IMR-90 (cell line): Measurements from ENCODE around the gene BCL2L2. TPM values are rescaled to one million over a fixed set of nuclear protein-coding genes. Genes with fewer than 3 reads are reported as not detected.

Experiments
- ATAC-seq: fragments of 200-7000 bp; cut with Tn5 transposase; 2 replicates; pipeline ENCODE4 v1.9.1; 2020; ENCODE audit warnings: low read depth, mild to moderate bottlenecking, moderate library complexity
- BruUV-seq: library from RNA; stranded (reverse); fragments of 400-500 nt; replicated peaks from 2 replicates; lab custom pipeline; 2021; lab: Mats Ljungman, UMichigan
- CTCF ChIA-PET: fragments of 300-600 bp; formaldehyde crosslinking; extraction: SDS; loops from one replicate; lab custom pipeline; 2021; ENCODE audit warnings: antibody characterized with exemption; lab: Yijun Ruan, JAX
- POLR2A ChIA-PET: fragments of 300-600 bp; sonication (Branson Sonifier 250); formaldehyde crosslinking; loops from one replicate; lab custom pipeline; 2022; ENCODE audit warnings: antibody characterized with exemption; ENCODE audit not compliant: unreplicated experiment; lab: Charles Lee
- DNase-seq: peaks from one replicate; pipeline ENCODE4 v3.0.0; 2013
- H2AFZ ChIP-seq: replicated peaks from 2 replicates; pipeline ENCODE3; 2013; ENCODE audit warnings: low read length, mild to moderate bottlenecking; ENCODE audit not compliant: poor library complexity
- H2AK5ac ChIP-seq: 2 replicates; pipeline ENCODE4 v1.6.1; 2013; ENCODE audit warnings: low read depth, low read length, inconsistent platforms
- H2AK9ac ChIP-seq: replicated peaks from 2 replicates; pipeline ENCODE3; 2013; ENCODE audit warnings: mild to moderate bottlenecking, low read depth, low read length, moderate library complexity; ENCODE audit not compliant: poor library complexity
- H2BK120ac ChIP-seq: 2 replicates; pipeline ENCODE4 v1.6.1; 2013; ENCODE audit warnings: low read depth, low read length, inconsistent platforms
- H2BK15ac ChIP-seq: 3 replicates; pipeline ENCODE4 v1.6.1; 2013; ENCODE audit warnings: low read depth, low read length, inconsistent platforms
- H2BK20ac ChIP-seq: 2 replicates; pipeline ENCODE4 v1.6.1; 2013; ENCODE audit warnings: low read depth, mild to moderate bottlenecking, inconsistent platforms, low read length, moderate library complexity
- H2BK5ac ChIP-seq: 2 replicates; pipeline ENCODE4 v1.6.1; 2013; ENCODE audit warnings: mild to moderate bottlenecking, low read depth, low read length, inconsistent platforms; ENCODE audit not compliant: poor library complexity, severe bottlenecking
- H3K14ac ChIP-seq: replicated peaks from 2 replicates; pipeline ENCODE4 v1.6.1; 2013; ENCODE audit warnings: low read depth, low read length, inconsistent platforms
- H3K18ac ChIP-seq: 2 replicates; pipeline ENCODE4 v1.6.1; 2013; ENCODE audit warnings: low read depth, low read length, control low read depth
- H3K23ac ChIP-seq: 2 replicates; pipeline ENCODE4 v1.6.1; 2013; ENCODE audit warnings: low read depth, low read length, inconsistent platforms
- H3K27ac ChIP-seq: 2 replicates; pipeline ENCODE4 v1.5.1; 2013; ENCODE audit warnings: mild to moderate bottlenecking, control low read depth, low read length; ENCODE audit not compliant: insufficient read depth
- H3K27me3 ChIP-seq: 2 replicates; pipeline ENCODE4 v1.6.1; 2013; ENCODE audit warnings: low read length; ENCODE audit not compliant: control insufficient read depth, insufficient read depth
- H3K36me3 ChIP-seq: 2 replicates; pipeline ENCODE4 v1.6.1; 2013; ENCODE audit warnings: low read length, mixed read lengths; ENCODE audit not compliant: control insufficient read depth, insufficient read depth
- H3K4ac ChIP-seq: 2 replicates; pipeline ENCODE4 v1.6.1; 2013; ENCODE audit warnings: low read depth, low read length, inconsistent platforms
- H3K4me1 ChIP-seq: 2 replicates; pipeline ENCODE4 v1.6.1; 2013; ENCODE audit warnings: low read length, mixed read lengths; ENCODE audit not compliant: control insufficient read depth, insufficient read depth
- H3K4me2 ChIP-seq: 2 replicates; pipeline ENCODE4 v1.6.1; 2013; ENCODE audit warnings: low read depth, mild to moderate bottlenecking, control low read depth, low read length, moderate library complexity
- H3K4me3 ChIP-seq: 2 replicates; pipeline ENCODE4 v1.5.1; 2013; ENCODE audit warnings: low read depth, mild to moderate bottlenecking, control low read depth, low read length, moderate library complexity; ENCODE audit not compliant: insufficient read depth
- H3K56ac ChIP-seq: 2 replicates; pipeline ENCODE4 v1.6.1; 2013; ENCODE audit warnings: low read length, inconsistent platforms; ENCODE audit not compliant: insufficient read depth; ENCODE audit errors: extremely low read depth
- H3K79me1 ChIP-seq, 2 experiments: 2 replicates each; pipeline ENCODE4 v1.6.1; 2013; ENCODE audit warnings: low read length in 2 of 2, inconsistent platforms in 1 of 2, low read depth in 1 of 2
- H3K9ac ChIP-seq: 2 replicates; pipeline ENCODE4 v1.6.1; 2013; ENCODE audit warnings: low read depth, low read length, control low read depth
- H3K9me1 ChIP-seq: 2 replicates; pipeline ENCODE4 v1.6.1; 2013; ENCODE audit warnings: low read length, inconsistent platforms; ENCODE audit not compliant: insufficient read depth
- H3K9me3 ChIP-seq: 2 replicates; pipeline ENCODE4 v1.6.1; 2013; ENCODE audit warnings: low read length; ENCODE audit not compliant: control insufficient read depth, insufficient read depth
- H4K20me1 ChIP-seq: 2 replicates; pipeline ENCODE4 v1.6.1; 2013; ENCODE audit warnings: low read length, inconsistent platforms; ENCODE audit not compliant: insufficient read depth
- H4K5ac ChIP-seq: 2 replicates; pipeline ENCODE4 v1.6.1; 2013; ENCODE audit warnings: mild to moderate bottlenecking, low read depth, low read length, control low read depth
- H4K8ac ChIP-seq, 2 experiments: 2 replicates each; pipeline ENCODE4 v1.6.1; 2013; ENCODE audit warnings: low read depth in 2 of 2, low read length in 2 of 2, control low read depth in 1 of 2, inconsistent platforms in 1 of 2
- H4K91ac ChIP-seq: 2 replicates; pipeline ENCODE4 v1.6.1; 2013; ENCODE audit warnings: low read depth, low read length, inconsistent platforms; ENCODE audit not compliant: insufficient read depth
- BHLHE40 ChIP-seq: fragments of 150-350 bp; IDR thresholded peaks from 2 replicates; pipeline ENCODE4 v1.6.1; 2016; ENCODE audit warnings: mild to moderate bottlenecking, low read depth, low read length
- CEBPB ChIP-seq: IDR thresholded peaks from 2 replicates; pipeline ENCODE4 v1.6.1; 2012; ENCODE audit warnings: low read depth, low read length, improper control_type of control experiment
- CHD1 ChIP-seq: IDR thresholded peaks from 2 replicates; pipeline ENCODE4 v1.6.1; 2012; ENCODE audit warnings: low read depth, low read length, improper control_type of control experiment
- ELK1 ChIP-seq: fragments of 150-350 bp; IDR thresholded peaks from 2 replicates; pipeline ENCODE4 v1.6.1; 2016; ENCODE audit warnings: low read depth, mild to moderate bottlenecking, low read length, moderate library complexity, borderline replicate concordance
- FOS ChIP-seq: fragments of 150-350 bp; IDR thresholded peaks from 2 replicates; pipeline ENCODE4 v1.6.1; 2016; ENCODE audit warnings: low read depth, low read length
- MAFK ChIP-seq: IDR thresholded peaks from 2 replicates; pipeline ENCODE4 v1.6.1; 2012; ENCODE audit warnings: low read depth, low read length, improper control_type of control experiment
- RAD21 ChIP-seq: IDR thresholded peaks from 2 replicates; pipeline ENCODE4 v1.6.1; 2012; ENCODE audit warnings: low read length, improper control_type of control experiment
- RFX5 ChIP-seq: IDR thresholded peaks from 2 replicates; pipeline ENCODE4 v1.8.0; 2012; ENCODE audit warnings: low read depth, mild to moderate bottlenecking, low read length, moderate library complexity
- SMC3 ChIP-seq: fragments of 150-350 bp; IDR thresholded peaks from 2 replicates; pipeline ENCODE4 v1.6.1; 2016; ENCODE audit warnings: low read depth, mild to moderate bottlenecking, antibody characterized with exemption, low read length, moderate library complexity
- USF2 ChIP-seq: fragments of 150-350 bp; IDR thresholded peaks from 2 replicates; pipeline ENCODE4 v1.6.1; 2017; ENCODE audit warnings: mild to moderate bottlenecking, antibody characterized with exemption, low read length, low read depth
- WGBS, 2 experiments: methylation state at CpG; one replicate each; pipeline versions ENCODE4 v1.1.5 to v1.1.7; 2013; ENCODE audit warnings: missing lambda C conversion rate in 2 of 2; ENCODE audit not compliant: insufficient read length in 1 of 2; ENCODE audit errors: extremely low coverage in 2 of 2; 5-methylcytosine and 5-hydroxymethylcytosine counted together
- dilution Hi-C: fragments of 300-500 bp; cut with HindIII; formaldehyde crosslinking; loops from one replicate; pipeline ENCODE4 v1.14.3; 2018; ENCODE audit warnings: low sequenced_read_pairs; ENCODE audit not compliant: unreplicated experiment
- in situ Hi-C: fragments of 300-500 bp; cut with MboI; formaldehyde crosslinking; loops from 3 replicates; pipeline ENCODE4 v1.14.3; 2019; ENCODE audit warnings: low sequenced_read_pairs, inconsistent platforms, mixed read lengths
- intact Hi-C: fragments of 100-400 bp; cut with micrococcal nuclease; formaldehyde crosslinking; loops from 2 replicates; pipeline ENCODE4 v1.10.0; 2022
- polyA plus RNA-seq, 3 experiments: library from polyadenylated mRNA; depleted of rRNA; stranded (reverse); fragments of >200 nt; gene quantifications; 2 replicates each; pipeline ENCODE4 v1.2.3, GENCODE V29; 2012; ENCODE audit warnings: low replicate concordance in 1 of 3
- total RNA-seq: library from RNA; depleted of rRNA; stranded (reverse); fragments of >200 nt; gene quantifications from 2 replicates; pipeline ENCODE4 v1.2.3, GENCODE V29; 2012

BCL2L2 gene
- total and polyA plus RNA-seq, 2 of the 4 experiments (the other 2 are of a cell fraction), result 14.5 to 40.9 TPM

GRCh38 chr14:23281247-23281646, 25.4 kb upstream of the BCL2L2 start:
- peaks cover 22 to 26% of the 10 kb centered on the region in 2 experiments for H3K79me1 ChIP-seq
- no TSS peak for BruUV-seq
- no peak overlapping the region for H2BK120ac ChIP-seq
- no peak overlapping the region for H3K4ac ChIP-seq
- peaks cover 4% of the 10 kb centered on the region; the same call in 1 of the 2 replicates for H3K4me1 ChIP-seq
- DNase-seq (no peak), ATAC-seq (no peak)
- TF ChIP-seq ELK1, result no peak
- no peak for TF ChIP-seq USF2
- no peak for TF ChIP-seq RAD21
- no peak for TF ChIP-seq CHD1
- no peak for TF ChIP-seq FOS
- TF ChIP-seq RFX5, result no peak
- TF ChIP-seq SMC3, result no peak
- no peak for TF ChIP-seq CEBPB
- no peak for TF ChIP-seq MAFK
- no peak for TF ChIP-seq BHLHE40
- H4K5ac ChIP-seq, result no peak overlapping the region
- H3K9ac ChIP-seq, result no peak overlapping the region
- no peak overlapping the region for H2AFZ ChIP-seq
- no peaks in the 10 kb centered on the region for H3K27me3 ChIP-seq
- H3K4me2 ChIP-seq, result no peak overlapping the region
- no peaks in the 10 kb centered on the region; the same call in 1 of the 2 replicates for H4K20me1 ChIP-seq
- no peak overlapping the region for H3K23ac ChIP-seq
- ChIA-PET CTCF (interaction anchor here (0.7 kb wide), 1 partner anchor 1121 kb away, joined by 3 read pairs; no protein-coding TSS in a partner anchor), POLR2A (no interaction called here)
- H3K4me3 ChIP-seq, result no peak overlapping the region
- H3K14ac ChIP-seq, result no peak overlapping the region
- 100% methylated on average over 1 of the region's 6 CpGs; no CpG with 5 or more reads in 1 of the 2 experiments for WGBS, 2 experiments
- H2AK5ac ChIP-seq, result no peak overlapping the region
- no peak overlapping the region for H3K27ac ChIP-seq
- no peak overlapping the region for H2BK15ac ChIP-seq
- dilution Hi-C loops (no loop called here), in situ Hi-C loops (no loop called here), intact Hi-C loops (no loop called here)
- H3K9me3 ChIP-seq, result no peaks in the 10 kb centered on the region
- no peak overlapping the region for H4K91ac ChIP-seq
- H3K36me3 ChIP-seq, result peaks cover 7% of the 10 kb centered on the region
- H3K56ac ChIP-seq, result no peak overlapping the region
- H3K18ac ChIP-seq, result no peak overlapping the region
- H3K9me1 ChIP-seq, result peaks cover 5% of the 10 kb centered on the region; the same call in 1 of the 2 replicates
- H2BK5ac ChIP-seq, result no peak overlapping the region
- H2AK9ac ChIP-seq, result no peak overlapping the region
- no peak overlapping the region for H4K8ac ChIP-seq
- H2BK20ac ChIP-seq, result no peak overlapping the region
